HG03460 (cell line): Measurements from ENCODE around the gene MFSD11.
"Not testable (repeated sequence)": the region's sequence is repeated elsewhere in the genome, so short reads cannot be mapped to it uniquely, and the experiment has no call there.

Experiments used
- ATAC-seq: cut with Tn5 transposase; IDR thresholded peaks from one replicate; pipeline ENCODE4 v1.9.1; 2021; ENCODE audit not compliant: unreplicated experiment

Gene MFSD11

DNA sequence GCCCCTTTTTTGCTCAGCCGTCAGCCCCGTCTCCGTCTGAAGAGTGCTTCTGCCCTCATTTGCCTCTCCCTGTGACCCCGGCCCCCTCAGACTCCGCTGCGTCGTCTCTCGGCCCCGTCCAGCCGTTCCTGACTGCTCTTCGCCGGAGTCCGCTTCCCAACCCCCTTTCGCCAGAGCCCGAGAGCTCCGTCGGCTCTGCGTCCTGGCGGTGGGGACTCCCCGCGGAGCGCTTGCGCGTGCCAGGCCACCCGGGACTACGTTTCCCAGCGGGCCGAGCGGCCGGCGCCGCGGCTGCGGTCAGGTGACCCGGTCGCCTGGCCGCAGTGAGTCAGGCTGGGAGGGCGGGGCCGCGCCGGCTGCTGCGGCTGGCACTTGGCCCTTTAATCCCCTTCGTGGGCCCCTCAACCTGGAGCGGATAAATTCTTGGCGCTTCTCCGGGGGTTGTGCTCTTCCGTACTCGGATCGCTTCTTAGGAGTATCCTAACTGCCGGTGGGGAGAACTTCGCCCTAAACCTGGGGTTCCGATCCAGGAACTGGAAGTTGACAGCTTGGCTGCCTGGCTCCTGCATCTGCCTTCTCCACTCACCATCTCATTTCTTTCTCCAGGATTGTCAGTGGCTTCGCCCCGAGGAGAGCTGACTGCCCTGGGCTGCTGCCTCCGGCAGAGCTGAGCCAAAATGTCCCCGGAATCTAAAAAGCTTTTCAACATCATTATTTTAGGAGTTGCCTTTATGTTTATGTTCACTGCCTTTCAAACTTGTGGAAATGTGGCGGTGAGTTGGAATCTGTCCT, at the start of gene MFSD11:
TSS of gene MFSD11 (plus strand) at position 444 of the 792 bp plus-strand sequence. CDS start at position 678, 234 bp downstream.
- ATAC-seq = peak; percentile 56

- no peak for ATAC-seq
Measured at GRCh38 chr17:76688165-76688622, 49.7 kb upstream of the MFSD11 start.

GRCh38 chr17:76689859-76690258, 48.1 kb upstream of the MFSD11 start:
- ATAC-seq = no peak

DNA sequence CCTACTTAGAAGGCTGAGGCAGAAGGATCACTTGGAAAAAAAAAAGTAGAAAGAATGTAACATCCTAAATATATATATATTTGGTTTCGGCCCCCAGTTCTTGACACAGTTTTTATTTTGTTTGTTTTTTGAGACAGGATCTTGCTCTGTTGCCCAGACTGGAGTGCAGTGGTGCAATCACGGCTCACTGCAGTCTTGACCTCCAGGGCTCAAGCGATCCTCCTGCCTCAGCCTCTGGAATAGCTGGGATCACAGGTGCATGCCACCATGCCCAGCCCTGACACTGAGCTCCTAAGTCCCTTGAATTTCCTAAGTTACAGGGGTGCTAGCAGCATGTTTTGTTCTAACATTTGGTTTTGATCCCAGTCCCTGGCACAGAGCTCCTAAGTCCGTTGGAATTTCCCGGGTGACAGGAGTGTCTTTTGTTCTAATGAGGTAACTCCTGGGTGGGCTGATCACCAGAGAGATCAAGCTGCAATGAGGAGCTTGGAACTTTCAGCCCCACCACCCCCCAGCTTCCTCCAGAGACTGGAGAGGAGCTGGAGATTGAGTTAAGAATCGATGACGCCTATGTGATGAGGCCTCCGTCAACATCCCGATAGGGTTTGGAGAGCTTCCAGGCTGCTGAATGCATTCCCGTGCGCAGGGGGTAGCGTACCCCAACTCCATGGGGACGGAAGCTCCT, 47.2 kb upstream of the MFSD11 start:
- ATAC-seq = no peak

GRCh38 chr17:76691379-76692191, 46.3 kb upstream of the MFSD11 start:
- ATAC-seq = no peak

DNA sequence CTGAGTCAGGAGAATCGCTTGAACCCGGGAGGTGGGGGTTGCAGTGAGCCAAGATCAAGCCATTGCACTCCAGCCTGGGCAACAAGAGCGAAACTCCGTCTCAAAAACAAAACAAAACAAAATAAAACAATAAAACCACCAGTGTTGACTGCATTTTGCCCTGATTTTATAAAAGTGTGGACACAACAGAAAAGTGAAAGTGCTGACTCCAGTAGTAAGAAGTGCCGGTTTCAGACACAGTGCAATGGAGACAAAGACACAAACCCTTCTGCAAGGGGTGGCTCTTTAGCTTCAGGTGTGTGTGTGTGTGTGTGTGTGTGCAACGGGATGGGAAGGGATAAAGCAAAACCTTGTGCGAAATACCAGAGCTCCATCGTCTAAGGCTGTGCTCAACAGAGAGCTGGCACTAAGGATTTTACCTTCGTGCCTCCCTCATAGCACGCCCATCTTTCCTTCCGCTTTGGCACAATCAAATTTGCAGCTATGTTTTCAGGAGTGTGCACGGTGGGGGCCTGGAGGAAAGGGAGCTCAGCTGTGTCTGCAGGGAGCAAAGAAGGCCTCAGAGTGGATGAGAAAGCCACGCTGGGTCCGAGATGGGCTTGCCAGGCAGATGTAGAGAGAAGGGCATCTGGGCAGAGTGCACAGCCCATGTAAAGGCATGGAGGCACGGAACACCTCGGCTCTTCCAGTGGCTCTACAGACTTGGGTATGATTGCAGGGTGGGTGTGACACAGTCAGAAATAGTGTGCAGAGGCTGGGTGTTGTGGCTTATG, 42.7 kb upstream of the MFSD11 start:
- ATAC-seq = no peak

- ATAC-seq = peak; percentile 70
Measured at GRCh38 chr17:76696763-76697701, 40.9 kb upstream of the MFSD11 start.

GRCh38 chr17:76697702-76698465, 40.0 kb upstream of the MFSD11 start:
- ATAC-seq = no peak

DNA sequence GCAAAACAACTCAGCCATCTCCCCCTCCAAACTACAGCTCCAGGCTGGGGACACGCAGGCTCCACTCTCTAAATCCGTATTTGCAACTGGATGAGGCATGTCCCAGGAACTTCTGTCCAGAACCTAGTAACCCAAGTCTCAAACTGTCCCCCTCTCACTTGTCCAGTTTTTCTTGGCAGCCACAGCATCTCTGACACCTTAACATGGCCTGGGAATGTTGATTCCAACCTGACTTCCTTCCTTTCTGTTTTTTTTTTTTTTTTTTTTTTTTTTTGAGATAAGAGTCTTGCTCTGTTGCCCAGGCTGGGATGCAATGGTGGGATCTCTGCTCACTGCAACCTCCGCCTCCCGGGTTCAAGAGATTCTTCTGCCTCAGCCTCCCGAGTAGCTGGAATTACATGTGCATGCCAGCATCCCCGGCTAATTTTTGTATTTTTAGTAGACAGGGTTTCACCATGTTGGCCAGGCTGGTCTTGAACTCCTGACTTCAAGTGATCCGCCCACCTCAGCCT, 39.4 kb upstream of the MFSD11 start:
- not testable (repeated sequence) for ATAC-seq

GRCh38 chr17:76700270-76700616, 37.7 kb upstream of the MFSD11 start:
- ATAC-seq = no peak

DNA sequence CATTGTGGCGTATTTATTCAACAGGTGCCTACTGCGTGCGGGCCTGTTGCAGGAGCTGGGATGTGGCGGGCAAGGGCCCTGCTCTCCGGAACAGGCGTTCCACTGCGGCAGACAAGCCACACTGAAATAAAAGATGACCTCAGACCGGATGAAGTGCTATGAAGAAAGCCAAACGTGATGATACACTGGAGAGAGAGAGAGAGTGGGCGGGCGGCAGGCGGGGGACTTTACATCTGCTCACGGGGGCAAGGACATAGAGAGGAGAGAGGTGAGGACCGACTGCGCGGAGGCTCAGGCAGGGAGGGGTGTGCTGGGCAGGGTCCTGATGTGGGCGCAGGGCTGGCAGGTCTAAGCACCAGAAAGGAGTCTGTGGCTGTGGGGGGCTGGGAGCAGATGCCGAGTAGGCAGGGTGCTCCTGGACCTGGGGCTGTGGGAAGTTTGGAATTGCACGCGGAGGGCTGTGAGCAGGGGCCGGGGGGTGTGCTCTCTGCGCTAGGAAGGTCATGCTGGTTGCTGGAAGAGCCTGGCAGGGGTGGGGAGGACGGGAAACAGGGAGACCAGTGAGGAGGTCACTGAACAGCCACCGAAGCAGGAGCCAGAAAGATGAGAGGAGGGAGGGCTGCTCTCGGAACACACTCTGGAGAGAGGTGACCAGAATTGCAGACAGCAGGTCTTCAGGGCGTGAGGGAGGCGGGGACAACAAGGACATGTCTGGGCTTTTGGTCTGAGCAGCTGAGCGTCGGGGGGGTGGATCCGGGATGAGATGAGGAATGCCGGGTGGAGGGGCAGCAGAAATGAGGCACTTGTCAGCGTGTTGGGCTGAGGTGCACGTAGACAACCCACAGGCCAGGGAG, 37.1 kb upstream of the MFSD11 start:
- no peak for ATAC-seq

GRCh38 chr17:76701471-76701967, 36.4 kb upstream of the MFSD11 start:
- ATAC-seq = no peak

DNA sequence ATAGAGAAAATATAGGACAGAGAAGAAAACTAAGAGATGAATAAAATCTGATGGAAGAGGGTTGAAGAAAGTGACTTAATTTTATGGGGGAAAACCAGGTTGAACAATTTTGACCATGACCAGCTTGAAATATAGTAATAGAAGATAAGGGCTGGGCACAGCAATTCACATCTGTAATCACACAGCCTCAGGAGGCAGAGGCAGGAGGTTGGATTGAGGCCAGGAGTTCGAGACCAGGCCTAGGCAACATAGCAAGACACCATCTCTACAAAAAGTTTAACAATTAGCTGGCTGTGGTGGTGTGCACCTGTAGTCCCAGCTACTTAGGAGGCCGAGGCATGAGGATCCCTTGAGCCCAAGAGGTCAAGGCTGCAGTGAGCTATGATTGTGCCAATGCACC, 35.8 kb upstream of the MFSD11 start:
- ATAC-seq = no peak

GRCh38 chr17:76702941-76703637, 34.8 kb upstream of the MFSD11 start:
- ATAC-seq = no peak

DNA sequence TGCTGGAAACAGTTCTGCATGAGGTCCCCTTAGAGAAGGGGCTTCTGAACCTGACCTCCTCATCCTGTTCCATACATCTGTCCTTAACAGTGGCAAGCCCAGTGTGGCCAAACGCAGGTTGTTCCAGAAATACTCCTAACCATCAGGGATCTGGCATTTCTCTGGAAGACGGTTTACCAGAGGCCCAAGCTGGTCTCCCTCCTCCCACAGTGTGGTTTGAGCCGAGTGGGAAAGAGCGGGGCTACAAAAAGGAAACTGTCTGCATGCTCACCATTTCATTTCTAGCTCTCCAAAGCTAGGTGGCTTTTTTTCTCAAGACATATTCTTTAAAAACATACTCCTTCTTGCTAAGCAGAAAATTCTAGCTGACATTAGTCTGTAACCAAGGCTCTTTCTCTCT, 33.1 kb upstream of the MFSD11 start:
- no peak for ATAC-seq

DNA sequence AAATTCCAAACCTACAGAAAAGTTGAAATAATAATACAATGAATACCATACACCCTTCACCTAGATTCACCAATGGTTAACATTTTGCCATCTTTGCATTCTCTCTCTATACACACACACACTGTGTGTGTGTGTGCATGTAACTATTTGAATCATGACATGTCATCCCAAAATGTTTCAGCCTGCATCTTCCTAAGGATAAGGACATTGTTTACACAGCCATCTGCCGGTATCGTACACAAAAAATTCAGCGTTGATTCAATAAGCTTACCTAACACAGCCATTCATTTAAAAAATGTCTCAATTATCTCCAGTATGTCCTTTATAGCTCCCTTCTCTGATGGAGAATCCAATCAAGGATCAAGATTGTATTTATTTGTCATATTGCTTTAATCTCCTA, 31.1 kb upstream of the MFSD11 start:
- ATAC-seq = no peak
